Activated CD4-positive, alpha-beta T cell treated with anti-CD3 and anti-CD28 coated beads for 36 hours (primary cell): Measurements from ENCODE around the gene DGCR2. TPM values are rescaled to one million over a fixed set of nuclear protein-coding genes. Genes with fewer than 3 reads are reported as not detected.

Experiments used
- ATAC-seq: fragments of 200-7000 bp; cut with Tn5 transposase; one replicate; pipeline ENCODE4 v1.10.0; 2021; ENCODE audit warnings: mild to moderate bottlenecking, moderate library complexity
- CTCF ChIA-PET: fragments of 350-600 bp; sonication (Branson Sonifier 250); formaldehyde crosslinking; loops from one replicate; lab custom pipeline; 2021; ENCODE audit warnings: antibody characterized with exemption; lab: Charles Lee
- POLR2A ChIA-PET: fragments of 350-600 bp; sonication (Branson Sonifier 250); formaldehyde crosslinking; loops from one replicate; lab custom pipeline; 2021; ENCODE audit warnings: antibody characterized with exemption, inconsistent platforms; lab: Charles Lee
- DNase-seq: peaks from one replicate; pipeline ENCODE4 v3.0.0-alpha.2; 2020
- H3K27ac Mint-ChIP-seq: one replicate; pipeline ENCODE4 v1.8.0; 2021; ENCODE audit warnings: mixed read lengths
- H3K27me3 Mint-ChIP-seq: one replicate; pipeline ENCODE4 v1.8.0; 2021; ENCODE audit warnings: mixed read lengths
- H3K36me3 Mint-ChIP-seq: one replicate; pipeline ENCODE4 v1.8.0; 2021; ENCODE audit warnings: low read depth, mixed read lengths
- H3K4me1 Mint-ChIP-seq: one replicate; pipeline ENCODE4 v1.8.0; 2021; ENCODE audit warnings: mixed read lengths
- H3K4me3 Mint-ChIP-seq: one replicate; pipeline ENCODE4 v1.8.0; 2021; ENCODE audit warnings: mild to moderate bottlenecking, moderate library complexity, mixed read lengths
- H3K9me3 Mint-ChIP-seq: one replicate; pipeline ENCODE4 v1.8.0; 2021; ENCODE audit warnings: low read depth, mixed read lengths
- intact Hi-C, 2 experiments: fragments of 100-400 bp; cut with DNase I in 1 of 2; cut with micrococcal nuclease in 1 of 2; formaldehyde crosslinking; loops; one replicate each; pipeline versions ENCODE4 v1.14.2 to v1.15.1; 2022 to 2024; cut with DNase I, micrococcal nuclease
- total RNA-seq, 2 experiments: library from RNA; stranded (reverse); gene quantifications; one replicate each; pipeline ENCODE4 v1.2.3, GENCODE V29; 2021

Gene DGCR2
- total RNA-seq, 2 experiments from 2014 or later: 23.7 to 27.5 TPM

- Mint-ChIP-seq H3K36me3 (peaks cover 11% of the 10 kb centered on the region), H3K27ac (peak overlapping the region; percentile 96), H3K27me3 (peaks cover 5% of the 10 kb centered on the region), H3K9me3 (no peaks in the 10 kb centered on the region), H3K4me3 (peak overlapping the region; percentile 95), H3K4me1 (peaks cover 18% of the 10 kb centered on the region)
- ChIA-PET POLR2A (interaction anchor here (0.5 to 1.9 kb wide), 10 partner anchors 11 to 345 kb away, joined by 3 to 14 read pairs (median 4); partner anchors contain the start of gene DGCR2), CTCF (interaction anchor here (0.5 to 2.6 kb wide), 16 partner anchors 10 to 957 kb away, joined by 3 to 18 read pairs (median 4); partner anchors contain the start of genes CDC45, DGCR2, SLC25A1 and UFD1)
- ATAC-seq (peak; percentile 37), DNase-seq (peak; percentile 69)
- intact Hi-C loops: loop anchor here (1.0 to 10.0 kb wide), 12 partner anchors 22 to 973 kb away; partner anchors contain the start of genes C22orf39 (in 2 of the 2), CDC45 (in 2 of the 2), DGCR2 (in 2 of the 2) and SLC25A1 (in 2 of the 2)
These were observed 21.8 kb upstream of the DGCR2 start for GRCh38 chr22:19143967-19144400.

- POLR2A ChIA-PET: interaction anchor here (0.5 to 1.9 kb wide), 6 partner anchors 10 to 346 kb away, joined by 3 to 14 read pairs (median 4); partner anchors contain the start of gene DGCR2
- intact Hi-C loops: loop anchor here in 1 of 2 experiments (5.0 to 10.0 kb wide), 2 partner anchors 712 to 974 kb away; partner anchors contain the start of genes GNB1L, RANBP1, RTL10 and TRMT2A
- Mint-ChIP-seq H3K27me3 (peaks cover 5% of the 10 kb centered on the region), H3K36me3 (peaks cover 13% of the 10 kb centered on the region), H3K4me3 (peak overlapping the region; percentile 95), H3K9me3 (no peaks in the 10 kb centered on the region), H3K4me1 (peaks cover 18% of the 10 kb centered on the region), H3K27ac (no peak overlapping the region)
- ATAC-seq (no peak), DNase-seq (no peak)
- CTCF ChIA-PET: interaction anchor here (1.3 to 1.4 kb wide), 3 partner anchors 10 to 23 kb away, joined by 3 to 5 read pairs (median 4); partner anchors contain the start of gene DGCR2
These were observed 21.0 kb upstream of the DGCR2 start for GRCh38 chr22:19143212-19143611.

- H3K27ac Mint-ChIP-seq: no peak overlapping the region
- no peak for ATAC-seq
- H3K9me3 Mint-ChIP-seq: no peaks in the 10 kb centered on the region
- H3K36me3 Mint-ChIP-seq: peaks cover 17% of the 10 kb centered on the region
- H3K27me3 Mint-ChIP-seq: peaks cover 5% of the 10 kb centered on the region
- H3K4me3 Mint-ChIP-seq: no peak overlapping the region
- ChIA-PET POLR2A (interaction anchor here (0.6 kb wide), 1 partner anchor 18 kb away, joined by 3 read pairs; no protein-coding TSS in a partner anchor), CTCF (no interaction called here)
- intact Hi-C loops: loop anchor here in 1 of 2 experiments (5.0 to 10.0 kb wide), 2 partner anchors 712 to 975 kb away; partner anchors contain the start of genes GNB1L, RANBP1, RTL10 and TRMT2A
- peaks cover 18% of the 10 kb centered on the region for H3K4me1 Mint-ChIP-seq
- DNase-seq: no peak
These were observed 20.2 kb upstream of the DGCR2 start for GRCh38 chr22:19142394-19142793.

GRCh38 chr22:19139974-19140373, 17.8 kb upstream of the DGCR2 start:
- Mint-ChIP-seq H3K36me3 (peaks cover 31% of the 10 kb centered on the region), H3K27ac (no peak overlapping the region), H3K9me3 (no peaks in the 10 kb centered on the region), H3K4me3 (no peak overlapping the region), H3K27me3 (no peaks in the 10 kb centered on the region), H3K4me1 (peaks cover 18% of the 10 kb centered on the region)
- ChIA-PET CTCF (interaction anchor here (0.6 kb wide), 1 partner anchor 21 kb away, joined by 3 read pairs; no protein-coding TSS in a partner anchor), POLR2A (no interaction called here)
- ATAC-seq (no peak), DNase-seq (no peak)
- intact Hi-C loops: loop anchor here in 1 of 2 experiments (5.0 to 10.0 kb wide), 2 partner anchors 715 to 977 kb away; partner anchors contain the start of genes GNB1L, RANBP1, RTL10 and TRMT2A

- intact Hi-C loops: no loop called here
- peaks cover 13% of the 10 kb centered on the region for H3K4me1 Mint-ChIP-seq
- ChIA-PET POLR2A (no interaction called here), CTCF (interaction anchor here (0.6 kb wide), 1 partner anchor 170 kb away, joined by 3 read pairs; no protein-coding TSS in a partner anchor)
- H3K9me3 Mint-ChIP-seq: no peaks in the 10 kb centered on the region
- H3K36me3 Mint-ChIP-seq: peaks cover 35% of the 10 kb centered on the region
- no peaks in the 10 kb centered on the region for H3K27me3 Mint-ChIP-seq
- ATAC-seq (no peak), DNase-seq (no peak)
- no peak overlapping the region for H3K4me3 Mint-ChIP-seq
- no peak overlapping the region for H3K27ac Mint-ChIP-seq
These were observed 16.8 kb upstream of the DGCR2 start for GRCh38 chr22:19139001-19139356.

GRCh38 chr22:19138217-19139000, 16.2 kb upstream of the DGCR2 start:
- Mint-ChIP-seq H3K27ac (no peak overlapping the region), H3K27me3 (no peaks in the 10 kb centered on the region), H3K9me3 (no peaks in the 10 kb centered on the region), H3K4me1 (peaks cover 9% of the 10 kb centered on the region), H3K36me3 (peaks cover 32% of the 10 kb centered on the region), H3K4me3 (no peak overlapping the region)
- intact Hi-C loops: no loop called here
- DNase-seq (no peak), ATAC-seq (no peak)
- ChIA-PET CTCF (interaction anchor here (0.6 kb wide), 1 partner anchor 171 kb away, joined by 3 read pairs; no protein-coding TSS in a partner anchor), POLR2A (no interaction called here)

- DNase-seq (no peak), ATAC-seq (no peak)
- Mint-ChIP-seq H3K36me3 (peaks cover 32% of the 10 kb centered on the region), H3K27me3 (no peaks in the 10 kb centered on the region), H3K9me3 (no peaks in the 10 kb centered on the region), H3K4me1 (peaks cover 3% of the 10 kb centered on the region), H3K27ac (no peak overlapping the region), H3K4me3 (no peak overlapping the region)
- intact Hi-C loops: no loop called here
- ChIA-PET CTCF (no interaction called here), POLR2A (no interaction called here)
These were observed 15.4 kb upstream of the DGCR2 start for GRCh38 chr22:19137384-19138216.

GRCh38 chr22:19136915-19137314, 14.7 kb upstream of the DGCR2 start:
- H3K27me3 Mint-ChIP-seq: no peaks in the 10 kb centered on the region
- DNase-seq (no peak), ATAC-seq (no peak)
- H3K4me1 Mint-ChIP-seq: peaks cover 2% of the 10 kb centered on the region
- no peaks in the 10 kb centered on the region for H3K9me3 Mint-ChIP-seq
- H3K4me3 Mint-ChIP-seq: no peak overlapping the region
- intact Hi-C loops: no loop called here
- CTCF ChIA-PET: no interaction called here
- POLR2A ChIA-PET: no interaction called here
- H3K27ac Mint-ChIP-seq: no peak overlapping the region
- peaks cover 32% of the 10 kb centered on the region for H3K36me3 Mint-ChIP-seq

GRCh38 chr22:19134874-19135273, 12.7 kb upstream of the DGCR2 start:
- Mint-ChIP-seq H3K4me1 (no peaks in the 10 kb centered on the region), H3K9me3 (no peaks in the 10 kb centered on the region), H3K36me3 (peaks cover 32% of the 10 kb centered on the region), H3K4me3 (no peak overlapping the region), H3K27me3 (no peaks in the 10 kb centered on the region), H3K27ac (no peak overlapping the region)
- POLR2A ChIA-PET: interaction anchor here (0.6 kb wide), 1 partner anchor 17 kb away, joined by 5 read pairs; no protein-coding TSS in a partner anchor
- CTCF ChIA-PET: interaction anchor here (0.6 kb wide), 1 partner anchor 13 kb away, joined by 3 read pairs; no protein-coding TSS in a partner anchor
- no peak for ATAC-seq
- DNase-seq: no peak
- intact Hi-C loops: no loop called here

- H3K27me3 Mint-ChIP-seq: no peaks in the 10 kb centered on the region
- no peaks in the 10 kb centered on the region for H3K9me3 Mint-ChIP-seq
- H3K27ac Mint-ChIP-seq: no peak overlapping the region
- ATAC-seq (no peak), DNase-seq (no peak)
- intact Hi-C loops: no loop called here
- no peak overlapping the region for H3K4me3 Mint-ChIP-seq
- peaks cover 28% of the 10 kb centered on the region for H3K36me3 Mint-ChIP-seq
- CTCF ChIA-PET: interaction anchor here (0.6 to 1.0 kb wide), 2 partner anchors 9 to 12 kb away, joined by 3 read pairs; no protein-coding TSS in a partner anchor
- POLR2A ChIA-PET: interaction anchor here (0.6 kb wide), 1 partner anchor 16 kb away, joined by 5 read pairs; no protein-coding TSS in a partner anchor
- H3K4me1 Mint-ChIP-seq: no peaks in the 10 kb centered on the region
These were observed 12.1 kb upstream of the DGCR2 start for GRCh38 chr22:19134176-19134831.
